NCI-H2029 treated with DMSO at 0.1 percent for 48 hours (cell line): ENCODE measurements around the gene RSPH1.
"Not testable (repeated sequence)": the region's sequence is repeated elsewhere in the genome, so short reads cannot be mapped to it uniquely, and the experiment has no call there.

Experiments used
- DNase-seq: peaks from one replicate; lab custom pipeline; 2025; lab: John Stamatoyannopoulos, UW

The RSPH1 gene

GRCh38 chr21:42486072-42486471 lies 10.0 kb downstream of the RSPH1 start:
- DNase-seq, result no peak

GRCh38 chr21:42484966-42485365 lies 11.1 kb downstream of the RSPH1 start:
- DNase-seq, result no peak

GRCh38 chr21:42481169-42481568 lies 14.9 kb downstream of the RSPH1 start:
- DNase-seq, result no peak

GRCh38 chr21:42480736-42481135 lies 15.3 kb downstream of the RSPH1 start:
- DNase-seq, result no peak

GRCh38 chr21:42479582-42479981 lies 16.4 kb downstream of the RSPH1 start:
- DNase-seq, result no peak

- DNase-seq, result no peak
Measured at GRCh38 chr21:42478504-42478903, 17.5 kb downstream of the RSPH1 start.

GRCh38 chr21:42476388-42477331 lies 19.4 kb downstream of the RSPH1 start:
- no peak for DNase-seq

GRCh38 chr21:42475526-42476387 lies 20.3 kb downstream of the RSPH1 start:
- DNase-seq, result no peak

- DNase-seq, result no peak
Measured at GRCh38 chr21:42475036-42475435, 21.0 kb downstream of the RSPH1 start.

GRCh38 chr21:42474043-42474831 lies 21.8 kb downstream of the RSPH1 start:
- peak; percentile 9 for DNase-seq

- no peak for DNase-seq
Measured at GRCh38 chr21:42473498-42474042, 22.5 kb downstream of the RSPH1 start.

GRCh38 chr21:42472521-42472920 lies 23.5 kb downstream of the RSPH1 start:
- DNase-seq, result no peak

- no peak for DNase-seq
Measured at GRCh38 chr21:42471716-42472330, 24.2 kb downstream of the RSPH1 start.

- no peak for DNase-seq
Measured at GRCh38 chr21:42471206-42471605, 24.8 kb downstream of the RSPH1 start.

GRCh38 chr21:42469726-42470125 lies 26.3 kb downstream of the RSPH1 start:
- not testable (repeated sequence) for DNase-seq

- no peak for DNase-seq
Measured at GRCh38 chr21:42469272-42469671, 26.8 kb downstream of the RSPH1 start.

GRCh38 chr21:42468491-42469131 lies 27.4 kb downstream of the RSPH1 start:
- no peak for DNase-seq

GRCh38 chr21:42467140-42467983 lies 28.7 kb downstream of the RSPH1 start:
- DNase-seq, result no peak

GRCh38 chr21:42466700-42467099 lies 29.3 kb downstream of the RSPH1 start:
- no peak for DNase-seq

- DNase-seq, result no peak
Measured at GRCh38 chr21:42465803-42466127, 30.3 kb downstream of the RSPH1 start.
